ENCODE results near the gene TPPP. TPM values are rescaled to one million over a fixed set of nuclear protein-coding genes. Genes with fewer than 3 reads are reported as not detected.

Gene TPPP
- total and polyA plus RNA-seq, 2 donors (not counting 3 experiments of a cell fraction or from before 2014, with no cell fraction given): 0.04 to 0.09 TPM

GRCh38 chr5:658103-658502 is 35.0 kb downstream of the TPPP start:
- H3K36me3 ChIP-seq (ENCODE audit: control insufficient read depth in 2 of 2, extremely low read depth in 1 of 2, insufficient read depth in 2 of 2, low read length in 2 of 2): peaks cover 0 to 2% of the 10 kb centered on the region in 2 experiments
- no peaks in the 10 kb centered on the region for H3K27me3 ChIP-seq (ENCODE audit: control insufficient read depth in 2 of 2, insufficient read depth in 2 of 2, low read length in 2 of 2)
- no peak for FAIRE-seq
- TSS peak; percentile 86 for BruUV-seq (replicated peaks)
- H3K27ac ChIP-seq (ENCODE audit: insufficient read depth, low read depth, low read length): peak overlapping the region; percentile 82
- no peak overlapping the region for H2AFZ ChIP-seq (ENCODE audit: low read depth, low read length)
- no peak for DNase-seq (ENCODE audit: low read depth, low spot score)
- no peak overlapping the region for H3K4me2 ChIP-seq (ENCODE audit: insufficient read depth, low read length)
- no peaks in the 10 kb centered on the region for H4K20me1 ChIP-seq (replicated peaks; ENCODE audit: control insufficient read depth, extremely low read depth, insufficient read depth, low read length)
- H3K9ac ChIP-seq (replicated peaks; ENCODE audit: extremely low read depth, insufficient read depth, low read length): peak overlapping the region; percentile 40
- CTCF ChIA-PET: interaction anchor here (1.0 to 1.5 kb wide), 3 partner anchors 11 to 234 kb away, joined by 3 to 6 read pairs (median 4); partner anchors contain the start of genes BRD9 and TRIP13
- H3K4me3 ChIP-seq (replicated peaks in 1 of 3; ENCODE audit: insufficient read depth in 1 of 3, low read depth in 1 of 3, low read length in 3 of 3): no peak overlapping the region
- POLR2A ChIA-PET: no interaction called here
- H3K9me1 ChIP-seq (replicated peaks; ENCODE audit: control insufficient read depth, extremely low read depth, insufficient read depth, low read length): no peaks in the 10 kb centered on the region
- H3K9me3 ChIP-seq (replicated peaks; ENCODE audit: control insufficient read depth, insufficient read depth, low read length): no peaks in the 10 kb centered on the region
- dilution Hi-C loops (cut with MboI; ENCODE audit: extremely low pct_ligation_motif_present, low sequenced_read_pairs) (no loop called here), intact Hi-C loops (cut with micrococcal nuclease) (no loop called here)
- TF ChIP-seq FOS (IDR thresholded peaks at IDR 0.05; ENCODE audit: borderline replicate concordance, insufficient read depth, low read length): no peak
- TF ChIP-seq MYC (IDR thresholded peaks at IDR 0.05; ENCODE audit: low read depth, low read length): no peak
- peaks cover 10% of the 10 kb centered on the region for H3K4me1 ChIP-seq (ENCODE audit: control insufficient read depth, extremely low read depth, insufficient read depth, low read length)
- H3K79me2 ChIP-seq (ENCODE audit: control insufficient read depth, insufficient read depth, low read length): no peaks in the 10 kb centered on the region

GRCh38 chr5:657570-657969 is 35.6 kb downstream of the TPPP start:
- POLR2A ChIA-PET: no interaction called here
- Histone ChIP-seq H3K79me2 (ENCODE audit: control insufficient read depth, insufficient read depth, low read length) (no peaks in the 10 kb centered on the region), H4K20me1 (replicated peaks; ENCODE audit: control insufficient read depth, extremely low read depth, insufficient read depth, low read length) (no peaks in the 10 kb centered on the region), H3K9me3 (replicated peaks; ENCODE audit: control insufficient read depth, insufficient read depth, low read length) (no peaks in the 10 kb centered on the region), H2AFZ (ENCODE audit: low read depth, low read length) (no peak overlapping the region), H3K4me2 (ENCODE audit: insufficient read depth, low read length) (no peak overlapping the region), H3K4me3 (replicated peaks in 1 of 3; ENCODE audit: insufficient read depth in 1 of 3, low read depth in 1 of 3, low read length in 3 of 3) (no peak overlapping the region), H3K27ac (ENCODE audit: insufficient read depth, low read depth, low read length) (peak overlapping the region; percentile 82), H3K36me3 (ENCODE audit: control insufficient read depth in 2 of 2, extremely low read depth in 1 of 2, insufficient read depth in 2 of 2, low read length in 2 of 2) (peaks cover 0 to 2% of the 10 kb centered on the region in 2 experiments), H3K27me3 (ENCODE audit: control insufficient read depth in 2 of 2, insufficient read depth in 2 of 2, low read length in 2 of 2) (no peaks in the 10 kb centered on the region), H3K9me1 (replicated peaks; ENCODE audit: control insufficient read depth, extremely low read depth, insufficient read depth, low read length) (no peaks in the 10 kb centered on the region), H3K4me1 (ENCODE audit: control insufficient read depth, extremely low read depth, insufficient read depth, low read length) (peaks cover 10% of the 10 kb centered on the region), H3K9ac (replicated peaks; ENCODE audit: extremely low read depth, insufficient read depth, low read length) (peak overlapping the region; percentile 40)
- CTCF ChIA-PET: interaction anchor here (0.6 to 1.6 kb wide), 4 partner anchors 9 to 235 kb away, joined by 3 to 5 read pairs (median 4); partner anchors contain the start of genes BRD9 and TRIP13
- dilution Hi-C loops (cut with MboI; ENCODE audit: extremely low pct_ligation_motif_present, low sequenced_read_pairs): no loop called here
- peak; percentile 44 for TF ChIP-seq GATA2 (IDR thresholded peaks at IDR 0.05; ENCODE audit: insufficient read depth, insufficient read length, low read depth, low read length)
- TF ChIP-seq POLR2AphosphoS5 (IDR thresholded peaks at IDR 0.05; ENCODE audit: insufficient read depth, low read depth, low read length): peak; percentile 64
- peak; percentile 29 for TF ChIP-seq MYC (IDR thresholded peaks at IDR 0.05; ENCODE audit: low read depth, low read length)
- TF ChIP-seq FOS (IDR thresholded peaks at IDR 0.05; ENCODE audit: borderline replicate concordance, insufficient read depth, low read length): peak; percentile 74
- no peak for TF ChIP-seq POLR2A (IDR thresholded peaks at IDR 0.05; ENCODE audit: low read depth, low read length)
- TF ChIP-seq MAX (IDR thresholded peaks at IDR 0.05; ENCODE audit: insufficient read depth, insufficient read length): no peak
- TF ChIP-seq EZH2 (IDR thresholded peaks at IDR 0.05; ENCODE audit: borderline replicate concordance, low read depth, low read length, severe bottlenecking): no peak
- peak; percentile 86 for TF ChIP-seq JUN (IDR thresholded peaks at IDR 0.05; ENCODE audit: borderline replicate concordance, insufficient read depth, insufficient read length, low read depth)
- TF ChIP-seq CTCF (IDR thresholded peaks at IDR 0.05; ENCODE audit: extremely low read depth in 1 of 2, insufficient read depth in 1 of 2, low read depth in 1 of 2, low read length in 2 of 2): no peak
- FAIRE-seq (peak; percentile 97), DNase-seq (ENCODE audit: low read depth, low spot score) (peak; percentile 80)
- intact Hi-C loops (cut with micrococcal nuclease): no loop called here
- no TSS peak for BruUV-seq (replicated peaks)
